ENCODE measurements around the gene SCYGR7. TPM values are rescaled to one million over a fixed set of nuclear protein-coding genes. Genes with fewer than 3 reads are reported as not detected.
A peak's percentile ranks its signal among the peaks of the same experiment; 100 is the strongest.

The SCYGR7 gene
- total and polyA plus RNA-seq, 4 donors: not detected

DNA sequence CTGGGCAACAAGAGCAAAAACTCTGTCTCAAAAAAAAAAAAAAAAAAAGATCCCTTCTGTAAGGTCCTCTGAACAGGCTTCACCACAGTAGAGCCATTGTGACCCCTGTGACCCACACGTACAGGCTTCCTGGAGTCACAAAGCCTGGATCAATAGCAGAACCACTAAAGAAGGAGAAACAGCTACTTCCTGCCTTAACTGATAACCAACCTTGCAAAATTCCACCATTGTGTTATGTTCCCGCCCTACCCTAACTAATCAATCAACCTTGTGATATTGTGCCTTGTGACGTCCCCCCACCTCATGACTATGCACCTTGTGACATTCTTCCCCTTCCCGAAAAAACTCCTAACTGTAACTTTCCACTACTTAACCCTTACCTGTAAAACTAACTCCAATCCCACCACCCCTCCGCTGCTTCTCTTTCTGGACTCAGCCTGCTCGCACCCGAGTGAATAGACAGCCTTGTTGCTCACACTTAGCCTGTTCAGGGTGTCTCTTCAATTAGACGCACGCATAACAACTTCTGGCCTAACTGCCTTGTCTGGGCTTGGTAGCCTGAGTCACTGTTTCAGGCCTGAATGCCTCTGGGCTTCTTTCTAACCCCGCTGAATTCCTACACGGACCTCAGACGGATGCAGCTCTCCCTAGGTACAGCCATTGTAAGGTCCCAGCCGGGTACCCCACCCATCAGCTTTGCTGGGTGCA, 31.4 kb downstream of the SCYGR7 start:
- Histone ChIP-seq H3K36me3 (ENCODE audit: control insufficient read depth in 4 of 4, insufficient read depth in 3 of 4, low read depth in 1 of 4, low read length in 3 of 4) (no peaks in the 10 kb centered on the region), H3K9me3 (ENCODE audit: control insufficient read depth in 4 of 4, low read length in 3 of 4) (no peaks in the 10 kb centered on the region), H3K4me1 (ENCODE audit: control insufficient read depth in 4 of 4, insufficient read depth in 4 of 4, low read length in 3 of 4) (peaks cover 0 to 7% (median 0%) of the 10 kb centered on the region in 4 donors), H3K27me3 (ENCODE audit: control insufficient read depth in 4 of 4, insufficient read depth in 4 of 4, low read length in 3 of 4) (no peaks in the 10 kb centered on the region), H3K27ac (ENCODE audit: low read depth in 1 of 2, low read length in 2 of 2) (no peak overlapping the region), H3K4me3 (ENCODE audit: low read depth in 1 of 3, low read length in 3 of 3) (no peak overlapping the region), H3K9ac (ENCODE audit: low read depth in 1 of 2, low read length in 2 of 2) (no peak overlapping the region)
- DNase-seq (ENCODE audit: low spot score): no peak
- TF ChIP-seq TAF1 (conservative IDR thresholded peaks at IDR 0.05) (no peak), NR2F2 (IDR thresholded peaks at IDR 0.05) (peak; percentile 37)
- 81% methylated on average over 13 of the region's 13 CpGs for WGBS

DNA sequence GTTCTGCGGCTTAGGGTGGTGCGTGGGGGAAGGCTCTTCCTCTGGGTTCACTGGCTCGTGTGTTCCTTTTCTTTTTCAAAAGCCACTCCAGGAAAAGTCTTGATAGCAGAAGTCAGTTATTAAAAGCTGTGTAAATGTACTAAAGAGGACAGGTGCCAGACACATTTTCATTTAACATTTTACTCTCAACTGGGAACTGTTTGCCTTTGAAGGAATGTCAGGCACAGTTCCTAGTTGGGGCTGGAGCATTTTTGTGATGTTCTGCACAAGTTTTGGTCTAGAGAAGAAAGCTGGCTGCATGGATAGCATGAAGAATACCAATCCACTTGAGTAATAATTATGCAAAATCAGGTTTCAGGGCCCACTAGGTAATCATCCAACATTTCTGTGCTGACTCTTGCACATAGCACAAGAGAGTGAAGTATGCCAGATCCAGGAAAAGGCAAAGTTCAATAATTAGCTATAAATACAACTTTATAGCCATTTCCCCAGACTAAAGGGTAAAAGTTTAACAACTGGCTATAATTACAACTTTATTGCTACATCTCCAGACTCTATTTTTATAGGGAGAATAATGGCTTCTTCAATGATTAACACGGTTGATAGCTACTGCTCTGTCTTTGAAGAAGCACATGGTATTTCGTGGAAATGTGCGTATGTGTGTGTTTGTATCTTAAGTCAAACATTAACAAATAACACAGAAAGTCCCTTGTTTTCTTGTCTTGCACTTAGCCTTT, 33.8 kb downstream of the SCYGR7 start:
- no peaks in the 10 kb centered on the region for H3K27me3 ChIP-seq (ENCODE audit: control insufficient read depth in 4 of 4, insufficient read depth in 4 of 4, low read length in 3 of 4)
- H3K27ac ChIP-seq (ENCODE audit: low read depth in 1 of 2, low read length in 2 of 2): peak overlapping the region in 1 of 2 donors; percentile 12
- H3K36me3 ChIP-seq (ENCODE audit: control insufficient read depth in 4 of 4, insufficient read depth in 3 of 4, low read depth in 1 of 4, low read length in 3 of 4): no peaks in the 10 kb centered on the region
- no peak overlapping the region for H3K4me3 ChIP-seq (ENCODE audit: low read depth in 1 of 3, low read length in 3 of 3)
- H3K9ac ChIP-seq (ENCODE audit: low read depth in 1 of 2, low read length in 2 of 2): no peak overlapping the region
- peaks cover 0 to 12% (median 0%) of the 10 kb centered on the region in 4 donors for H3K4me1 ChIP-seq (ENCODE audit: control insufficient read depth in 4 of 4, insufficient read depth in 4 of 4, low read length in 3 of 4)
- 54% methylated on average over 6 of the region's 6 CpGs for WGBS
- DNase-seq (ENCODE audit: low spot score): no peak
- H3K9me3 ChIP-seq (ENCODE audit: control insufficient read depth in 4 of 4, low read length in 3 of 4): no peaks in the 10 kb centered on the region
- TF ChIP-seq, protein P1, sequence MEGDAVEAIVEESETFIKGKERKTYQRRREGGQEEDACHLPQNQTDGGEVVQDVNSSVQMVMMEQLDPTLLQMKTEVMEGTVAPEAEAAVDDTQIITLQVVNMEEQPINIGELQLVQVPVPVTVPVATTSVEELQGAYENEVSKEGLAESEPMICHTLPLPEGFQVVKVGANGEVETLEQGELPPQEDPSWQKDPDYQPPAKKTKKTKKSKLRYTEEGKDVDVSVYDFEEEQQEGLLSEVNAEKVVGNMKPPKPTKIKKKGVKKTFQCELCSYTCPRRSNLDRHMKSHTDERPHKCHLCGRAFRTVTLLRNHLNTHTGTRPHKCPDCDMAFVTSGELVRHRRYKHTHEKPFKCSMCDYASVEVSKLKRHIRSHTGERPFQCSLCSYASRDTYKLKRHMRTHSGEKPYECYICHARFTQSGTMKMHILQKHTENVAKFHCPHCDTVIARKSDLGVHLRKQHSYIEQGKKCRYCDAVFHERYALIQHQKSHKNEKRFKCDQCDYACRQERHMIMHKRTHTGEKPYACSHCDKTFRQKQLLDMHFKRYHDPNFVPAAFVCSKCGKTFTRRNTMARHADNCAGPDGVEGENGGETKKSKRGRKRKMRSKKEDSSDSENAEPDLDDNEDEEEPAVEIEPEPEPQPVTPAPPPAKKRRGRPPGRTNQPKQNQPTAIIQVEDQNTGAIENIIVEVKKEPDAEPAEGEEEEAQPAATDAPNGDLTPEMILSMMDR (IDR thresholded peaks at IDR 0.05; ENCODE audit: low read depth, low read length, missing input control): no peak
- TF ChIP-seq NR2F2 (IDR thresholded peaks at IDR 0.05) (no peak), FOXA1 (IDR thresholded peaks at IDR 0.05) (no peak), RXRA (IDR thresholded peaks at IDR 0.05) (peak; percentile 48 to 54), EGR1 (IDR thresholded peaks at IDR 0.05; ENCODE audit: low read depth in 2 of 2) (no peak), HNF4A (conservative IDR thresholded peaks at IDR 0.05) (peak; percentile 57 to 78), SP1 (IDR thresholded peaks at IDR 0.05) (peak; percentile 80), HNF4G (IDR thresholded peaks at IDR 0.05) (peak; percentile 37), FOXA2 (IDR thresholded peaks at IDR 0.05) (no peak), GABPA (IDR thresholded peaks at IDR 0.05 in 1 of 2, conservative IDR thresholded peaks at IDR 0.05 in 1 of 2) (no peak), YY1 (IDR thresholded peaks at IDR 0.05) (no peak), JUND (IDR thresholded peaks at IDR 0.05) (peak in 1 of 2 donors; percentile 62), TAF1 (conservative IDR thresholded peaks at IDR 0.05) (no peak), RAD21 (IDR thresholded peaks at IDR 0.05) (peak; percentile 20 to 26)
- TF ChIP-seq, protein P2, sequence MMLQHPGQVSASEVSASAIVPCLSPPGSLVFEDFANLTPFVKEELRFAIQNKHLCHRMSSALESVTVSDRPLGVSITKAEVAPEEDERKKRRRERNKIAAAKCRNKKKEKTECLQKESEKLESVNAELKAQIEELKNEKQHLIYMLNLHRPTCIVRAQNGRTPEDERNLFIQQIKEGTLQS (IDR thresholded peaks at IDR 0.05): no peak
- TF ChIP-seq, protein P3, sequence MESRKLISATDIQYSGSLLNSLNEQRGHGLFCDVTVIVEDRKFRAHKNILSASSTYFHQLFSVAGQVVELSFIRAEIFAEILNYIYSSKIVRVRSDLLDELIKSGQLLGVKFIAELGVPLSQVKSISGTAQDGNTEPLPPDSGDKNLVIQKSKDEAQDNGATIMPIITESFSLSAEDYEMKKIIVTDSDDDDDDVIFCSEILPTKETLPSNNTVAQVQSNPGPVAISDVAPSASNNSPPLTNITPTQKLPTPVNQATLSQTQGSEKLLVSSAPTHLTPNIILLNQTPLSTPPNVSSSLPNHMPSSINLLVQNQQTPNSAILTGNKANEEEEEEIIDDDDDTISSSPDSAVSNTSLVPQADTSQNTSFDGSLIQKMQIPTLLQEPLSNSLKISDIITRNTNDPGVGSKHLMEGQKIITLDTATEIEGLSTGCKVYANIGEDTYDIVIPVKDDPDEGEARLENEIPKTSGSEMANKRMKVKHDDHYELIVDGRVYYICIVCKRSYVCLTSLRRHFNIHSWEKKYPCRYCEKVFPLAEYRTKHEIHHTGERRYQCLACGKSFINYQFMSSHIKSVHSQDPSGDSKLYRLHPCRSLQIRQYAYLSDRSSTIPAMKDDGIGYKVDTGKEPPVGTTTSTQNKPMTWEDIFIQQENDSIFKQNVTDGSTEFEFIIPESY (IDR thresholded peaks at IDR 0.05): no peak
- TF ChIP-seq, protein P4, sequence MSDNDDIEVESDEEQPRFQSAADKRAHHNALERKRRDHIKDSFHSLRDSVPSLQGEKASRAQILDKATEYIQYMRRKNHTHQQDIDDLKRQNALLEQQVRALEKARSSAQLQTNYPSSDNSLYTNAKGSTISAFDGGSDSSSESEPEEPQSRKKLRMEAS (IDR thresholded peaks at IDR 0.05): no peak
- TF ChIP-seq, protein P5, sequence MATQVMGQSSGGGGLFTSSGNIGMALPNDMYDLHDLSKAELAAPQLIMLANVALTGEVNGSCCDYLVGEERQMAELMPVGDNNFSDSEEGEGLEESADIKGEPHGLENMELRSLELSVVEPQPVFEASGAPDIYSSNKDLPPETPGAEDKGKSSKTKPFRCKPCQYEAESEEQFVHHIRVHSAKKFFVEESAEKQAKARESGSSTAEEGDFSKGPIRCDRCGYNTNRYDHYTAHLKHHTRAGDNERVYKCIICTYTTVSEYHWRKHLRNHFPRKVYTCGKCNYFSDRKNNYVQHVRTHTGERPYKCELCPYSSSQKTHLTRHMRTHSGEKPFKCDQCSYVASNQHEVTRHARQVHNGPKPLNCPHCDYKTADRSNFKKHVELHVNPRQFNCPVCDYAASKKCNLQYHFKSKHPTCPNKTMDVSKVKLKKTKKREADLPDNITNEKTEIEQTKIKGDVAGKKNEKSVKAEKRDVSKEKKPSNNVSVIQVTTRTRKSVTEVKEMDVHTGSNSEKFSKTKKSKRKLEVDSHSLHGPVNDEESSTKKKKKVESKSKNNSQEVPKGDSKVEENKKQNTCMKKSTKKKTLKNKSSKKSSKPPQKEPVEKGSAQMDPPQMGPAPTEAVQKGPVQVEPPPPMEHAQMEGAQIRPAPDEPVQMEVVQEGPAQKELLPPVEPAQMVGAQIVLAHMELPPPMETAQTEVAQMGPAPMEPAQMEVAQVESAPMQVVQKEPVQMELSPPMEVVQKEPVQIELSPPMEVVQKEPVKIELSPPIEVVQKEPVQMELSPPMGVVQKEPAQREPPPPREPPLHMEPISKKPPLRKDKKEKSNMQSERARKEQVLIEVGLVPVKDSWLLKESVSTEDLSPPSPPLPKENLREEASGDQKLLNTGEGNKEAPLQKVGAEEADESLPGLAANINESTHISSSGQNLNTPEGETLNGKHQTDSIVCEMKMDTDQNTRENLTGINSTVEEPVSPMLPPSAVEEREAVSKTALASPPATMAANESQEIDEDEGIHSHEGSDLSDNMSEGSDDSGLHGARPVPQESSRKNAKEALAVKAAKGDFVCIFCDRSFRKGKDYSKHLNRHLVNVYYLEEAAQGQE (IDR thresholded peaks at IDR 0.05): no peak
